Lower lobe of right lung (tissue), 2 donors: ENCODE measurements around the gene CTNNA2. TPM values are rescaled to one million over a fixed set of nuclear protein-coding genes. Genes with fewer than 3 reads are reported as not detected.

Source experiments
- ATAC-seq, 2 donors: fragments of 200-7000 bp; cut with Tn5 transposase; one replicate each; pipeline ENCODE4 v1.9.1; 2020 to 2022; ENCODE audit warnings: mild to moderate bottlenecking in 2 of 2, moderate library complexity in 2 of 2
- DNase-seq: peaks from one replicate; pipeline ENCODE4 v3.0.0-alpha.2; 2020
- H3K27ac ChIP-seq: fragments of 200-600 bp; one replicate; pipeline ENCODE4 v1.8.0; 2022
- H3K27me3 ChIP-seq: fragments of 200-600 bp; one replicate; pipeline ENCODE4 v1.8.0; 2022; ENCODE audit warnings: low read depth
- H3K36me3 ChIP-seq: fragments of 200-600 bp; one replicate; pipeline ENCODE4 v1.8.0; 2022; ENCODE audit warnings: mild to moderate bottlenecking
- H3K4me1 ChIP-seq: fragments of 200-600 bp; one replicate; pipeline ENCODE4 v1.8.0; 2022
- H3K4me3 ChIP-seq: fragments of 200-600 bp; one replicate; pipeline ENCODE4 v1.8.0; 2022; ENCODE audit warnings: mild to moderate bottlenecking
- H3K9me3 ChIP-seq: fragments of 200-600 bp; one replicate; pipeline ENCODE4 v1.8.0; 2022
- CTCF ChIP-seq: fragments of 200-600 bp; IDR thresholded peaks from one replicate; pipeline ENCODE4 v1.8.0; 2022; ENCODE audit warnings: antibody characterized with exemption, mild to moderate bottlenecking
- intact Hi-C: fragments of 100-400 bp; cut with DNase I; formaldehyde crosslinking; loops from one replicate; pipeline ENCODE4 v1.11.0; 2022
- total RNA-seq: library from RNA; stranded (reverse); fragmentation: NEBNext Ultra II Directional; extraction: Animal tissue kit (Norgen Biotek cat#: 25700); gene quantifications from one replicate; pipeline ENCODE4 v1.2.1, GENCODE V29; 2021
- donor health status: DM: no; HTN: yes; CAD: no; lungs with severe emphysema.

Gene CTNNA2
- total RNA-seq, 1 donor from 2014 or later = not detected

DNA sequence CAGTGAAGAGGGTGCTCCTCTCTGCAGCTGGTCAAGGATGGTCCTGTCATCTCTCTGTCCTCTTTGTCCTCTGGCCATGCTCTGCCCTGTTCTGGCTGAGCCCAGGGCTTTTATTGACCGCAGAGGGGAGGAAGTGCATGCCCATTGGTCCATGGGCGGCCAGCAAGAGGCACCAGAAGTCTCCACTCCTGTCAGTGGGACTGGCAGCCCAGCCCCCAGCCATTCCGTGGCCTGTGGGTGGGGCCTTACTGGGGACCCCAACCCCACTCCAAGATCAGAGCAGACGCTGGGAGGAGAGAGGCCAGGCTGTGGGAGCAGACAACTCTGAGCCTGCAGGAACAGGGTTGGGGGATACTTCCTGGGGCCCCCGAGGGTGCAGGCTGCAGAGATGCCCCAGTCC is 156.9 kb downstream of the CTNNA2 start:
- H3K27me3 ChIP-seq = no peaks in the 10 kb centered on the region
- DNase-seq = peak; percentile 32

DNA sequence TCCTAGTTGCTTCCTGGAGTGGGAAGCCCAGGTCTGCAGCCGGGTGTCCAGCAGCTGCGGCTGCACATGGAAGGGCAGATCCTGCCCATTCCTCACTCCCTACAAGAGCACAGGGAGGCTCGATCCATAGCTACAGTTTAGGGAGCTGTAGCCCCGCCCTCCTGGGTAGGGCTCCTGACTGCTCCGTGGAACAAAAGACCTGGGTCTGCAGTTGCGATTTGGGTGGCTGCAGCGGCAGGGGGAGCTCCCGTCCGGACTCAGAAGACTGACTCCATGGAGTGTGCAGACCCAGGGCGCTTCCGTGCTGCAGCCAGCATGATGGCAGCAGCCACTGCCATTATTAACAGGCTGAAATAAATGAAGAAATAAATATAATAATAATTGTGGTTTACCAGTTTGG is 157.3 kb downstream of the CTNNA2 start:
- peak; percentile 29 for DNase-seq
- no peaks in the 10 kb centered on the region for H3K36me3 ChIP-seq
- H3K4me1 ChIP-seq = no peaks in the 10 kb centered on the region
- no peaks in the 10 kb centered on the region for H3K27me3 ChIP-seq
- TF ChIP-seq CTCF = no peak
- no peak overlapping the region for H3K4me3 ChIP-seq
- no peaks in the 10 kb centered on the region for H3K9me3 ChIP-seq
- H3K27ac ChIP-seq = no peak overlapping the region
- ATAC-seq = no peak
- intact Hi-C loops = no loop called here

More for the DNA sequence above, 156.9 kb downstream of the CTNNA2 start:
- no peaks in the 10 kb centered on the region for H3K36me3 ChIP-seq
- H3K4me3 ChIP-seq = no peak overlapping the region
- no peaks in the 10 kb centered on the region for H3K4me1 ChIP-seq
- H3K9me3 ChIP-seq = no peaks in the 10 kb centered on the region
- no peak overlapping the region for H3K27ac ChIP-seq
- peak in 1 of 2 donors; percentile 29 for ATAC-seq
- intact Hi-C loops = no loop called here
- no peak for TF ChIP-seq CTCF

- Histone ChIP-seq H3K4me3 (no peak overlapping the region), H3K9me3 (no peaks in the 10 kb centered on the region), H3K27me3 (no peaks in the 10 kb centered on the region), H3K27ac (no peak overlapping the region), H3K36me3 (no peaks in the 10 kb centered on the region), H3K4me1 (no peaks in the 10 kb centered on the region)
- no peak for TF ChIP-seq CTCF
- DNase-seq = no peak
- intact Hi-C loops = no loop called here
- no peak for ATAC-seq
These were observed 174.0 kb downstream of the CTNNA2 start for GRCh38 chr2:79686884-79687283.

DNA sequence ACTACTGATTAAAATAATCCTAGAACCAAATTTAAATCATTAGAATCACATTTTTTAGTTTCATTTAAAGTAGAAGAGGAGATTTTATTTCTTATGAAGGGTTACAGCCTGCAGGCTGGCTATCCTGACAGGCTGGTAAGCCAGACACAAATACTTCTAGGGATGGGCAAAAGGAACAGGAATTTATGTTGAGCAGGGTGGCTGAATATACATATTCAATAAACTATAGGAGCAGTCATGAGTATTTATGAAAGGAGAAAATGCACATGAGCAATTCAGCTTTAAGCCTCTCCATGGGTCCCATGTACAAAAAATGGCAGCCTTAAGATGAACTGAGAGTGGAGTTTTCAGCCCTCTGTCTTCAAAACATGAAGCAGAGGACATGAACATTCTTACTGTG is 182.4 kb downstream of the CTNNA2 start:
- Histone ChIP-seq H3K4me3 (no peak overlapping the region), H3K27ac (no peak overlapping the region), H3K9me3 (no peaks in the 10 kb centered on the region), H3K36me3 (no peaks in the 10 kb centered on the region), H3K27me3 (no peaks in the 10 kb centered on the region), H3K4me1 (no peaks in the 10 kb centered on the region)
- no peak for DNase-seq
- no peak for ATAC-seq
- no peak for TF ChIP-seq CTCF
- intact Hi-C loops = no loop called here

DNA sequence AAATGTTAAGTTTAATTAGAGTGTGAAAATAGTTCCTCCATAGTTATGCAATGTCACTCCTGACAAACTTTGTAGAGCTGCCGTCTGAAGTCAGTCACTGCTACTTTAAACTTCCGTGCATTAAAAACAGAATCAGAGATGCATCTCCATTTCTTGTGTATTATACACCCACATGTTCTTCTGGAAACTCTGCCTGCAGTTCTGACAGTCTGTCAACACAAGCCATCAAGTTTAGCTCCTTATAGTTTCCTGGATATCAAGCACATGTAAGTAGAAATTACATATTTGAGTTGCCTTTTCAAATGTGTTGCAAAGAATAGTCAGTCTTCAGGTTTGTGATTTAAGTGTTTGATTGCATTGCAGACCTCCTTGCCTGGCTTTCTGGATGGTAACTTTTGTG is 184.3 kb downstream of the CTNNA2 start:
- DNase-seq = no peak
- no peaks in the 10 kb centered on the region for H3K9me3 ChIP-seq
- intact Hi-C loops = no loop called here
- H3K27ac ChIP-seq = no peak overlapping the region
- no peak for TF ChIP-seq CTCF
- no peaks in the 10 kb centered on the region for H3K27me3 ChIP-seq
- no peak for ATAC-seq
- H3K36me3 ChIP-seq = no peaks in the 10 kb centered on the region
- no peaks in the 10 kb centered on the region for H3K4me1 ChIP-seq
- no peak overlapping the region for H3K4me3 ChIP-seq

DNA sequence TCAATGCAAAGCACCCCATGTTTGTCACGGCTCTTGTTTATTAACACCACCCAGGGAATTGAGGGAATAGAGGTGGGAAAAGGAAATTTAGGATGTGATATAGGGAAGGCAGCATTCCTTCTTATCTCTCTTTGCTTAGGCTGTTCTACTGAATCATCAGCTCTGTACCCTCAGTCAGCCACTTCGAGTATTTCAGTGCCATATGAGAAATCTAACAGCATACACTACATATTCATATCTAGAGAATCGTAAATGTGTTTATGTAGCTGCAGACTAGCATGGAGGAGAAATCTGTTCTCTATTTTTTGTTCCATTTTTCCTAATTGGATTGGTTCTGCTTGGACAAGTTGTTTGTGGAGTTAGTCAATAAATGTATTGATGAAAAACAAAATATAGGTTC is 187.8 kb downstream of the CTNNA2 start:
- H3K9me3 ChIP-seq = no peaks in the 10 kb centered on the region
- intact Hi-C loops = no loop called here
- no peak for TF ChIP-seq CTCF
- H3K27ac ChIP-seq = no peak overlapping the region
- no peaks in the 10 kb centered on the region for H3K27me3 ChIP-seq
- DNase-seq (no peak), ATAC-seq (no peak)
- H3K4me1 ChIP-seq = no peaks in the 10 kb centered on the region
- no peaks in the 10 kb centered on the region for H3K36me3 ChIP-seq
- H3K4me3 ChIP-seq = no peak overlapping the region
